GM15510 (cell line): ENCODE measurements around the gene GNA12.
A peak's percentile ranks its signal among the peaks of the same experiment; 100 is the strongest.

Source experiments
- POLR2A ChIP-seq: IDR thresholded peaks from 3 replicates; pipeline ENCODE4 v1.6.1; 2011; ENCODE audit warnings: borderline replicate concordance; ENCODE audit not compliant: insufficient read length; ENCODE audit errors: extremely low read depth

Gene GNA12

GRCh38 chr7:2718296-2718965, 125.7 kb downstream of the GNA12 start:
- TF ChIP-seq POLR2A: no peak

- TF ChIP-seq POLR2A: no peak
These were observed 126.5 kb downstream of the GNA12 start for GRCh38 chr7:2717293-2718261.

- no peak for TF ChIP-seq POLR2A
These were observed 127.2 kb downstream of the GNA12 start for GRCh38 chr7:2716906-2717292.

- no peak for TF ChIP-seq POLR2A
These were observed 127.6 kb downstream of the GNA12 start for GRCh38 chr7:2716488-2716887.

- no peak for TF ChIP-seq POLR2A
These were observed 128.5 kb downstream of the GNA12 start for GRCh38 chr7:2715341-2716231.

- no peak for TF ChIP-seq POLR2A
These were observed 129.5 kb downstream of the GNA12 start for GRCh38 chr7:2714636-2715035.

GRCh38 chr7:2713978-2714377, 130.1 kb downstream of the GNA12 start:
- TF ChIP-seq POLR2A: no peak

- no peak for TF ChIP-seq POLR2A
These were observed 130.7 kb downstream of the GNA12 start for GRCh38 chr7:2713370-2713769.

GRCh38 chr7:2711895-2712675, 132.0 kb downstream of the GNA12 start:
- no peak for TF ChIP-seq POLR2A

- no peak for TF ChIP-seq POLR2A
These were observed 133.1 kb downstream of the GNA12 start for GRCh38 chr7:2710901-2711551.

GRCh38 chr7:2710286-2710655, 133.8 kb downstream of the GNA12 start:
- no peak for TF ChIP-seq POLR2A

- TF ChIP-seq POLR2A: peak; percentile 29
These were observed 134.4 kb downstream of the GNA12 start for GRCh38 chr7:2709553-2710285.

GRCh38 chr7:2708547-2709310, 135.4 kb downstream of the GNA12 start:
- no peak for TF ChIP-seq POLR2A

GRCh38 chr7:2708041-2708440, 136.1 kb downstream of the GNA12 start:
- no peak for TF ChIP-seq POLR2A
